ENCODE measurements around the gene DHCR24.

DNA sequence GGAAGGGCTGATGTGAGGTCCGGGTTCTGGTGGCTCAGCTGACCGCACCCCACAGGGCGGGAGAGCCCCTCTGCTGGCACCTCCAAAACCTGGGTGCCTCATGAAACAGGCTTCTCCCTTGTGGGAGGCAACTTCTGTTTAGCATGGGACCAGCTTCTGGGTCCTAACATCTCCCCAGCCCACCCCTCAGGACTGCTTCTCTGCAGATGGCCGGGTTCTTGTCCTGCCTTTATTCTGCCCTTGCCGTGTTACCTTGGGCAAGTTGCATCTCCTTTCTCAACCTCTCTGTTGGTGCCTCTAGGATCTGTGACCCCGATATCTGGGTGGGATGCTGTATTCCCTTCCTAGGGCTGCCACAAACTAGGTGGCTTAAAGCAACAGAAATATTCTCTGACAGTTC, 70.9 kb downstream of the DHCR24 start:
- TF ChIP-seq, protein P1, sequence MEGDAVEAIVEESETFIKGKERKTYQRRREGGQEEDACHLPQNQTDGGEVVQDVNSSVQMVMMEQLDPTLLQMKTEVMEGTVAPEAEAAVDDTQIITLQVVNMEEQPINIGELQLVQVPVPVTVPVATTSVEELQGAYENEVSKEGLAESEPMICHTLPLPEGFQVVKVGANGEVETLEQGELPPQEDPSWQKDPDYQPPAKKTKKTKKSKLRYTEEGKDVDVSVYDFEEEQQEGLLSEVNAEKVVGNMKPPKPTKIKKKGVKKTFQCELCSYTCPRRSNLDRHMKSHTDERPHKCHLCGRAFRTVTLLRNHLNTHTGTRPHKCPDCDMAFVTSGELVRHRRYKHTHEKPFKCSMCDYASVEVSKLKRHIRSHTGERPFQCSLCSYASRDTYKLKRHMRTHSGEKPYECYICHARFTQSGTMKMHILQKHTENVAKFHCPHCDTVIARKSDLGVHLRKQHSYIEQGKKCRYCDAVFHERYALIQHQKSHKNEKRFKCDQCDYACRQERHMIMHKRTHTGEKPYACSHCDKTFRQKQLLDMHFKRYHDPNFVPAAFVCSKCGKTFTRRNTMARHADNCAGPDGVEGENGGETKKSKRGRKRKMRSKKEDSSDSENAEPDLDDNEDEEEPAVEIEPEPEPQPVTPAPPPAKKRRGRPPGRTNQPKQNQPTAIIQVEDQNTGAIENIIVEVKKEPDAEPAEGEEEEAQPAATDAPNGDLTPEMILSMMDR (IDR thresholded peaks at IDR 0.05) = no peak
- TF ChIP-seq POLR2A (IDR thresholded peaks at IDR 0.05) (no peak), POLR2AphosphoS5 (IDR thresholded peaks at IDR 0.05) (no peak)
